ENCODE data around the gene STAG3.

GRCh38 chr7:100175296-100175935, 2.3 kb upstream of the STAG3 start:
- TF ChIP-seq CTCF (IDR thresholded peaks at IDR 0.05; ENCODE audit: insufficient read depth, low read depth, low read length) (no peak), EZH2 (IDR thresholded peaks at IDR 0.05; ENCODE audit: insufficient read depth, low read length) (no peak)

Data from astrocyte (in vitro differentiated cells and primary cell).